ENCODE results near the gene GTPBP4. TPM values are rescaled to one million over a fixed set of nuclear protein-coding genes. Genes with fewer than 3 reads are reported as not detected.

Gene GTPBP4
- total and polyA plus RNA-seq, 2 of the 13 experiments (the other 11 are each of a cell fraction or from before 2014, with no cell fraction given): 24.1 to 85.5 TPM

DNA sequence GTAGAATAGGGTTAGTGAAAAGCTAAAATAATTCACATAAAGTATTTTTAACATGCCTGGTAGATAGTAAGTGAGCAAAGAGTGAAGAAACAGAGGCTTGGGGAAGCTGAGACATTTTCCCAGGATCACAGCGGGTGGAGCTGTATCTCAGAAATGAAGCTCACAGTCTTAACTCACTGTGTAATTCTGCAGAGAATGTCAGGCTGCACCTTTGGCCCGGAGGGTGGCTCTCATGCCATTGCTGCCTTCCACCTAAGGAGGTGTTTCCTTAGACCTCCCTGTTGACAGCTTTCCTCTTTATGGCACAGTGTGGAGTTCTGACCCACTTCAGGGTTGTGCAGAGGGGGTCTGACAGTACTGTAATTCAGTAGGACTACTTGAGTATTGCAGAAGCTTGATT, 2.9 kb upstream of the GTPBP4 start:
- POLR2A ChIA-PET: interaction anchor here (5.8 to 6.5 kb wide), 2 partner anchors 11 to 14 kb away, joined by 39 to 42 read pairs; no protein-coding TSS in a partner anchor
- no peak overlapping the region for H3K27ac ChIP-seq (ENCODE audit: extremely low read length, insufficient read depth, low read length)
- 0 out of 2 replicates have a peak, but pooled peaks cover 5% of the 10 kb centered on the region for H4K20me1 ChIP-seq (ENCODE audit: insufficient read depth, low read length)
- H3K9ac ChIP-seq (ENCODE audit: insufficient read depth, low read depth, low read length): no peak overlapping the region
- ATAC-seq (no peak), DNase-seq (ENCODE audit: low spot score) (no peak), FAIRE-seq (no peak)
- CTCF ChIA-PET (ENCODE audit: low intra/inter-chr PET ratio, low total read pairs): no interaction called here
- peaks cover 58% of the 10 kb centered on the region for H3K4me1 ChIP-seq (ENCODE audit: insufficient read depth, low read length)
- peaks cover 8% of the 10 kb centered on the region for H3K9me3 ChIP-seq (ENCODE audit: low read length)
- no TSS peak for BruUV-seq (replicated peaks)
- H3K4me3 ChIP-seq (replicated peaks in 1 of 3; ENCODE audit: insufficient read depth in 1 of 3, low read depth in 2 of 3, low read length in 3 of 3): no peak overlapping the region
- no peaks in the 10 kb centered on the region for H3K36me3 ChIP-seq (replicated peaks in 1 of 2; ENCODE audit: control insufficient read depth in 1 of 2, insufficient read depth in 2 of 2, low read length in 2 of 2)
- TF ChIP-seq AHR (CRISPR knock-in tag; IDR thresholded peaks at IDR 0.05) (no peak), ZNF879 (CRISPR knock-in tag; IDR thresholded peaks at IDR 0.05) (no peak), ZNF276 (CRISPR knock-in tag; IDR thresholded peaks at IDR 0.05; ENCODE audit: low read depth) (no peak), NR3C1 (CRISPR knock-in tag; IDR thresholded peaks at IDR 0.05) (no peak), ZNF326 (CRISPR knock-in tag; IDR thresholded peaks at IDR 0.05; ENCODE audit: borderline replicate concordance) (no peak), ZNF615 (CRISPR knock-in tag; IDR thresholded peaks at IDR 0.05; ENCODE audit: borderline replicate concordance) (no peak), ZNF292 (CRISPR knock-in tag; IDR thresholded peaks at IDR 0.05; ENCODE audit: borderline replicate concordance, low read depth) (no peak), ZBTB1 (CRISPR knock-in tag; IDR thresholded peaks at IDR 0.05; ENCODE audit: borderline replicate concordance) (no peak), FOXK1 (CRISPR knock-in tag; IDR thresholded peaks at IDR 0.05; ENCODE audit: borderline replicate concordance, low read depth) (no peak), ZFP90 (CRISPR knock-in tag; IDR thresholded peaks at IDR 0.05; ENCODE audit: borderline replicate concordance) (no peak), ZNF564 (CRISPR knock-in tag; IDR thresholded peaks at IDR 0.05) (no peak), ZNF235 (CRISPR knock-in tag; IDR thresholded peaks at IDR 0.05; ENCODE audit: borderline replicate concordance) (no peak), CREBL2 (CRISPR knock-in tag; IDR thresholded peaks at IDR 0.05; ENCODE audit: borderline replicate concordance) (no peak)
- TF ChIP-seq, protein P1, sequence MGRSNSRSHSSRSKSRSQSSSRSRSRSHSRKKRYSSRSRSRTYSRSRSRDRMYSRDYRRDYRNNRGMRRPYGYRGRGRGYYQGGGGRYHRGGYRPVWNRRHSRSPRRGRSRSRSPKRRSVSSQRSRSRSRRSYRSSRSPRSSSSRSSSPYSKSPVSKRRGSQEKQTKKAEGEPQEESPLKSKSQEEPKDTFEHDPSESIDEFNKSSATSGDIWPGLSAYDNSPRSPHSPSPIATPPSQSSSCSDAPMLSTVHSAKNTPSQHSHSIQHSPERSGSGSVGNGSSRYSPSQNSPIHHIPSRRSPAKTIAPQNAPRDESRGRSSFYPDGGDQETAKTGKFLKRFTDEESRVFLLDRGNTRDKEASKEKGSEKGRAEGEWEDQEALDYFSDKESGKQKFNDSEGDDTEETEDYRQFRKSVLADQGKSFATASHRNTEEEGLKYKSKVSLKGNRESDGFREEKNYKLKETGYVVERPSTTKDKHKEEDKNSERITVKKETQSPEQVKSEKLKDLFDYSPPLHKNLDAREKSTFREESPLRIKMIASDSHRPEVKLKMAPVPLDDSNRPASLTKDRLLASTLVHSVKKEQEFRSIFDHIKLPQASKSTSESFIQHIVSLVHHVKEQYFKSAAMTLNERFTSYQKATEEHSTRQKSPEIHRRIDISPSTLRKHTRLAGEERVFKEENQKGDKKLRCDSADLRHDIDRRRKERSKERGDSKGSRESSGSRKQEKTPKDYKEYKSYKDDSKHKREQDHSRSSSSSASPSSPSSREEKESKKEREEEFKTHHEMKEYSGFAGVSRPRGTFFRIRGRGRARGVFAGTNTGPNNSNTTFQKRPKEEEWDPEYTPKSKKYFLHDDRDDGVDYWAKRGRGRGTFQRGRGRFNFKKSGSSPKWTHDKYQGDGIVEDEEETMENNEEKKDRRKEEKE (IDR thresholded peaks at IDR 0.05): no peak
- intact Hi-C loops (cut with micrococcal nuclease; ENCODE audit: unreplicated experiment) (loop anchor here (5.0 kb wide), 1 partner anchor 62 kb away; the partner anchor contains the start of gene IDI1), in situ Hi-C loops (cut with HindIII; ENCODE audit: extremely low pct_ligation_motif_present, low pct_unique_long_range_greater_than_20kb) (loop anchor here (10.0 kb wide), 1 partner anchor 51 kb away; the partner anchor contains the start of gene LARP4B)
- H3K4me2 ChIP-seq (ENCODE audit: low read depth, low read length): no peak overlapping the region
- no peaks in the 10 kb centered on the region; a peak in 1 of 5 replicates for H3K27me3 ChIP-seq (ENCODE audit: control insufficient read depth in 1 of 2, insufficient read depth in 2 of 2, low read length in 2 of 2)
- peaks cover 30% of the 10 kb centered on the region for H3K79me2 ChIP-seq (ENCODE audit: insufficient read depth, low read length)
- no peak overlapping the region for H2AFZ ChIP-seq (ENCODE audit: low read length)
- WGBS (ENCODE audit: low lambda C conversion rate): 81% methylated on average over 2 of the region's 2 CpGs

Measured in HepG2 (cell line).